Spleen (tissue), 7 donors: ENCODE measurements around the gene FERMT1.

Experiments used
- POLR2A ChIP-seq, 3 donors: fragments of 450-650 bp; IDR thresholded peaks; one replicate each; pipeline ENCODE4 v1.5.1; 2017; ENCODE audit warnings: antibody characterized with exemption in 3 of 3, mild to moderate bottlenecking in 1 of 3
- TF ChIP-seq, protein P1 (sequence below), 11 experiments: fragments of 200-600 bp in 7 of 11; fragments of 450-650 bp in 4 of 11; sonication (generic) in 4 of 11; IDR thresholded peaks in 8 of 11; conservative IDR thresholded peaks in 3 of 11; 1 replicate in 7 of 11; 2 replicates in 4 of 11; pipeline versions ENCODE4 v1.4.0 to v1.8.0; 2016 to 2021; ENCODE audit warnings: antibody characterized with exemption in 11 of 11, inconsistent platforms in 4 of 11, mild to moderate bottlenecking in 1 of 11
- donor health status: DM: no; HTN: no; CAD: no; lungs with moderate emphysema.
- donor health status: DM: no; HTN: no; CAD: no.
- donor health status: DM: no; HTN: no; CAD: no.

DNA sequence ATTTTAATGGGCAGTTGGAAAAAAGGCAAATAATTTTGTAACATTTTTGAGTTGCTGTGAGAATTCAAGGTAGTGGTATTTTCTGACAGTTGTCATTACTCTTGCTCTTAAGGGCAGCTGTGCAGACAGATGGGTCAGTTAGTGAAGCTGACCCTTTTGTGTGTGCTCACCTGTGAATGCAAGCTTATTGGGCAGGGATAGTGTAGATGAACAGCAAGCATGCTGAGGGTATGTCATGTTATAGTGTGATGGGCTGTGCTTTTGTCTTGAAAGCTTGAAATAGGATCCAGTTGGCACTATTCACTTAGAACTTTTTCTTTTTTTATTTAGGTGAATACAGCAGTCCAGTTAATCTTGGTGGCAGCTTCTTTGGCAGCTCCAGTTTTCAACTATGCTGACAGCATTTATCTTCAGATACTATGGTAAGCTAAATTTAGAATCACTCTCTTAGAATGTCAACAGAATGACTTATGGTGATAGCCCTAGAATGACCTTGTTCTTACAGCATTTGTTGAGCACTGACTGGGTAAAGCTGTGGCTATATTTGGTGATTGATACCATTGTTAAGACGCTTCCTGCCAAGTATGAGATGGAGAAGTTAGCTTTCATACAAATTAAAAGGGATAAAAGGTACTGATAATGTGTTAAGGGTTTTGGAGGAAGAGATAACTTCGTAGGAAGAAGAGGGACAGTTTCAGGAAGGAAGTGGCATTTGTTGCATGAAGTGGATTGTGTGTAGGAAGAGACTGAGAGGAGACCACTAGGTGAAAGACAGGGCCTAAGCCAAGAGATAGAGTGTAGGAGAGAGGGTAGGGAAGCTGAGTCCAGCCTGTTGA is 88.5 kb downstream of the FERMT1 start:
- TF ChIP-seq, protein P1, sequence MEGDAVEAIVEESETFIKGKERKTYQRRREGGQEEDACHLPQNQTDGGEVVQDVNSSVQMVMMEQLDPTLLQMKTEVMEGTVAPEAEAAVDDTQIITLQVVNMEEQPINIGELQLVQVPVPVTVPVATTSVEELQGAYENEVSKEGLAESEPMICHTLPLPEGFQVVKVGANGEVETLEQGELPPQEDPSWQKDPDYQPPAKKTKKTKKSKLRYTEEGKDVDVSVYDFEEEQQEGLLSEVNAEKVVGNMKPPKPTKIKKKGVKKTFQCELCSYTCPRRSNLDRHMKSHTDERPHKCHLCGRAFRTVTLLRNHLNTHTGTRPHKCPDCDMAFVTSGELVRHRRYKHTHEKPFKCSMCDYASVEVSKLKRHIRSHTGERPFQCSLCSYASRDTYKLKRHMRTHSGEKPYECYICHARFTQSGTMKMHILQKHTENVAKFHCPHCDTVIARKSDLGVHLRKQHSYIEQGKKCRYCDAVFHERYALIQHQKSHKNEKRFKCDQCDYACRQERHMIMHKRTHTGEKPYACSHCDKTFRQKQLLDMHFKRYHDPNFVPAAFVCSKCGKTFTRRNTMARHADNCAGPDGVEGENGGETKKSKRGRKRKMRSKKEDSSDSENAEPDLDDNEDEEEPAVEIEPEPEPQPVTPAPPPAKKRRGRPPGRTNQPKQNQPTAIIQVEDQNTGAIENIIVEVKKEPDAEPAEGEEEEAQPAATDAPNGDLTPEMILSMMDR (IDR thresholded peaks at IDR 0.05 in 8 of 11, conservative IDR thresholded peaks at IDR 0.05 in 3 of 11): no peak
- no peak for TF ChIP-seq POLR2A (IDR thresholded peaks at IDR 0.05)
